Activated T-cell treated with anti-CD3 and anti-CD28 coated beads for 24 hours (primary cell): ENCODE measurements around the gene ATG9A.

Experiments used
- DNase-seq: peaks from one replicate; pipeline ENCODE4 v3.0.0-alpha.2; 2020; ENCODE audit warnings: low read depth

The ATG9A gene

GRCh38 chr2:219177552-219178376 lies 51.7 kb downstream of the ATG9A start, which contains the start of gene RETREG2:
RETREG2 (plus strand) TSS chr2:219178275; CDS start chr2:219178353, 78 bp downstream.
- peak; percentile 70 for DNase-seq

- peak; percentile 80 for DNase-seq
Observed at GRCh38 chr2:219176818-219177551, 52.5 kb downstream of the ATG9A start, which contains the start of gene CNPPD1. CNPPD1 (minus strand) TSS chr2:219176925; CDS start chr2:219176828, 97 bp downstream.

- DNase-seq, result peak; percentile 12
Observed at GRCh38 chr2:219175928-219176817, 53.3 kb downstream of the ATG9A start.

GRCh38 chr2:219175486-219175885 lies 54.0 kb downstream of the ATG9A start:
- no peak for DNase-seq

GRCh38 chr2:219174801-219175200 lies 54.6 kb downstream of the ATG9A start:
- no peak for DNase-seq

- DNase-seq, result no peak
Observed at GRCh38 chr2:219174146-219174545, 55.3 kb downstream of the ATG9A start.

GRCh38 chr2:219173176-219173575 lies 56.3 kb downstream of the ATG9A start:
- DNase-seq, result no peak

GRCh38 chr2:219172231-219173154 lies 56.9 kb downstream of the ATG9A start:
- no peak for DNase-seq

GRCh38 chr2:219171231-219171651 lies 58.2 kb downstream of the ATG9A start:
- DNase-seq, result no peak

- DNase-seq, result no peak
Observed at GRCh38 chr2:219169930-219170654, 59.3 kb downstream of the ATG9A start, which contains the start of gene SLC23A3. SLC23A3 (minus strand) TSS chr2:219170029; CDS start chr2:219169984, 45 bp downstream.
